Endodermal cell (in vitro differentiated cells): Measurements from ENCODE around the gene CALD1. TPM values are rescaled to one million over a fixed set of nuclear protein-coding genes. Genes with fewer than 3 reads are reported as not detected.
A peak's percentile ranks its signal among the peaks of the same experiment; 100 is the strongest.

Source experiments
- DNase-seq: peaks from one replicate; pipeline ENCODE4 v3.0.0-alpha.2; 2017
- H3K27ac ChIP-seq: 2 replicates; pipeline ENCODE4 v1.5.1; 2013; ENCODE audit warnings: mild to moderate bottlenecking, low read depth, low read length, moderate library complexity
- H3K27me3 ChIP-seq: 2 replicates; pipeline ENCODE4 v1.6.1; 2013; ENCODE audit warnings: mild to moderate bottlenecking, low read length, moderate library complexity; ENCODE audit not compliant: insufficient read depth, control insufficient read depth, poor library complexity, severe bottlenecking
- H3K36me3 ChIP-seq: 2 replicates; pipeline ENCODE4 v1.7.0; 2013; ENCODE audit warnings: mild to moderate bottlenecking, low read length, moderate library complexity; ENCODE audit not compliant: control insufficient read depth, insufficient read depth
- H3K4me1 ChIP-seq: one replicate; pipeline ENCODE4 v1.7.0; 2013; ENCODE audit warnings: low read length; ENCODE audit not compliant: control insufficient read depth, insufficient read depth
- H3K4me3 ChIP-seq: 2 replicates; pipeline ENCODE4 v1.5.1; 2013; ENCODE audit warnings: mild to moderate bottlenecking, low read length, moderate library complexity
- H3K9ac ChIP-seq: 2 replicates; pipeline ENCODE4 v1.6.1; 2013; ENCODE audit warnings: mild to moderate bottlenecking, low read length, moderate library complexity; ENCODE audit not compliant: poor library complexity, severe bottlenecking; ENCODE audit errors: extremely low read depth
- H3K9me3 ChIP-seq: 2 replicates; pipeline ENCODE4 v1.6.1; 2013; ENCODE audit warnings: mild to moderate bottlenecking, low read length, moderate library complexity; ENCODE audit not compliant: control insufficient read depth
- H3K27ac Mint-ChIP-seq: 2 replicates; pipeline ENCODE4 v1.8.0; 2020; ENCODE audit warnings: mixed read lengths
- H3K27me3 Mint-ChIP-seq: 2 replicates; pipeline ENCODE4 v1.8.0; 2021; ENCODE audit warnings: mild to moderate bottlenecking, mixed read lengths; ENCODE audit not compliant: insufficient read depth
- H3K36me3 Mint-ChIP-seq: 2 replicates; pipeline ENCODE4 v1.8.0; 2020; ENCODE audit warnings: low read depth, mixed read lengths
- H3K4me1 Mint-ChIP-seq: 2 replicates; pipeline ENCODE4 v1.8.0; 2020; ENCODE audit warnings: mixed read lengths
- H3K4me3 Mint-ChIP-seq: 2 replicates; pipeline ENCODE4 v1.8.0; 2020; ENCODE audit warnings: mild to moderate bottlenecking, moderate library complexity, mixed read lengths
- H3K9me3 Mint-ChIP-seq: 2 replicates; pipeline ENCODE4 v1.8.0; 2020; ENCODE audit warnings: mild to moderate bottlenecking, mixed read lengths
- CTCF ChIP-seq: fragments of 200-600 bp; sonication (generic); conservative IDR thresholded peaks from 2 replicates; pipeline ENCODE4 v1.5.0; 2021; ENCODE audit warnings: antibody characterized with exemption, mild to moderate bottlenecking
- WGBS, 2 experiments: methylation state at CpG; one replicate each; pipeline versions ENCODE4 v1.1.5 to v1.1.7; 2013; ENCODE audit warnings: missing lambda C conversion rate in 2 of 2, mixed read lengths in 1 of 2; ENCODE audit not compliant: insufficient coverage in 1 of 2, insufficient read length in 1 of 2; 5-methylcytosine and 5-hydroxymethylcytosine counted together
- total RNA-seq, 2 donors: library from RNA; stranded (reverse); fragmentation: NEBNext Ultra II Directional in 1 of 2; extraction: Animal tissue kit (Norgen Biotek cat#: 25700) in 1 of 2; gene quantifications; 2 replicates in 1 of 2; 3 replicates in 1 of 2; pipeline ENCODE4 v1.2.1, GENCODE V29; 2021

The CALD1 gene
- total RNA-seq, 2 donors from 2014 or later = 111 to 132 TPM

- H3K4me3 ChIP-seq = no peak overlapping the region
- H3K9me3 ChIP-seq = no peaks in the 10 kb centered on the region
- peaks cover 4% of the 10 kb centered on the region for H3K4me1 ChIP-seq
- Mint-ChIP-seq H3K27ac (no peak overlapping the region), H3K9me3 (no peaks in the 10 kb centered on the region), H3K4me1 (peaks cover 12% of the 10 kb centered on the region), H3K4me3 (no peak overlapping the region), H3K36me3 (peaks cover 79% of the 10 kb centered on the region), H3K27me3 (no peaks in the 10 kb centered on the region)
- 92 to 96% methylated on average over 16 to 17 of the region's 17 CpGs for WGBS, 2 experiments
- peaks cover 59% of the 10 kb centered on the region for H3K36me3 ChIP-seq
- H3K27me3 ChIP-seq = no peaks in the 10 kb centered on the region
- DNase-seq = no peak
- H3K9ac ChIP-seq = no peak overlapping the region
- no peak overlapping the region for H3K27ac ChIP-seq
- no peak for TF ChIP-seq CTCF
Observed at GRCh38 chr7:134932707-134933370, 153.4 kb downstream of the CALD1 start.

- no peak overlapping the region for H3K9ac ChIP-seq
- 89 to 94% methylated on average over 3 of the region's 3 CpGs for WGBS, 2 experiments
- no peak for DNase-seq
- H3K4me3 Mint-ChIP-seq = no peak overlapping the region
- H3K27me3 ChIP-seq = no peaks in the 10 kb centered on the region
- H3K27ac ChIP-seq = no peak overlapping the region
- H3K9me3 ChIP-seq = no peaks in the 10 kb centered on the region
- H3K36me3 ChIP-seq = peaks cover 64% of the 10 kb centered on the region
- peaks cover 77% of the 10 kb centered on the region for H3K36me3 Mint-ChIP-seq
- H3K4me1 ChIP-seq = peaks cover 4% of the 10 kb centered on the region
- H3K9me3 Mint-ChIP-seq = no peaks in the 10 kb centered on the region
- no peaks in the 10 kb centered on the region for H3K27me3 Mint-ChIP-seq
- TF ChIP-seq CTCF = no peak
- no peak overlapping the region for H3K4me3 ChIP-seq
- peak overlapping the region; percentile 31 for H3K27ac Mint-ChIP-seq
- peaks cover 13% of the 10 kb centered on the region for H3K4me1 Mint-ChIP-seq
Observed at GRCh38 chr7:134933460-134934068, 154.1 kb downstream of the CALD1 start.

GRCh38 chr7:134935701-134936100 lies 156.3 kb downstream of the CALD1 start:
- Histone ChIP-seq H3K9me3 (no peaks in the 10 kb centered on the region), H3K4me3 (no peak overlapping the region), H3K27ac (no peak overlapping the region), H3K4me1 (peaks cover 4% of the 10 kb centered on the region), H3K9ac (no peak overlapping the region), H3K27me3 (no peaks in the 10 kb centered on the region), H3K36me3 (peaks cover 52% of the 10 kb centered on the region)
- Mint-ChIP-seq H3K27me3 (no peaks in the 10 kb centered on the region), H3K36me3 (peaks cover 61% of the 10 kb centered on the region), H3K4me1 (peaks cover 22% of the 10 kb centered on the region), H3K4me3 (no peak overlapping the region), H3K9me3 (no peaks in the 10 kb centered on the region), H3K27ac (peak overlapping the region; percentile 37)
- WGBS, 2 experiments = 96 to 100% methylated on average over 1 to 2 of the region's 2 CpGs
- no peak for TF ChIP-seq CTCF
- DNase-seq = no peak
